ENCODE results near the gene SLC44A3. TPM values are rescaled to one million over a fixed set of nuclear protein-coding genes. Genes with fewer than 3 reads are reported as not detected.

The SLC44A3 gene
- polyA plus RNA-seq, 1 donor from 2014 or later: not detected

DNA sequence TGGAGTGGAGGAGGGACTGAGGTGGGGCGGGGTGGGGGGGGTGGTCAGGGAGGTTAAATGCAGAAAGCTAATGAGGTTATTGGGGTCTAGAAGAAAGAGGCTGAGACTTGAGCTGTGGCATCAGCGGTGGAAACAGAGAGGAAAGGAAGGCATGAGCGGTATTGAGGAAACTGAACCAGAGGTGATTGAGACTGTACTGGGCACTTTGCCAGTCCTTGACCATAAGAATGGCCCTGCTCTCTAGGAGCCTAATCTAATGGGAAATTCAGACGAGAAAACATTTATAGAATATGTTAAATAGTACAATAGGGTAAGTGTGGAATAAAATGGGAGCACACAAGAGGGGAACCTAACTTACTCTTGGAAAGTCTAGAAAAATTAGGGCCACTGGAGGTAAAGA lies 23.7 kb downstream of the SLC44A3 start:
- no peak overlapping the region for H3K9ac ChIP-seq (ENCODE audit: low read length)
- no peaks in the 10 kb centered on the region for H3K79me2 ChIP-seq (replicated peaks; ENCODE audit: insufficient read depth, low read length)
- H3F3A ChIP-seq (ENCODE audit: insufficient read depth, low read length, poor library complexity, severe bottlenecking): no peaks in the 10 kb centered on the region
- no peak overlapping the region for H3K4me2 ChIP-seq (ENCODE audit: low read length)
- H3K4me3 ChIP-seq (ENCODE audit: low read length): no peak overlapping the region
- no peak overlapping the region for H2AFZ ChIP-seq (ENCODE audit: low read depth, low read length)
- no peak overlapping the region for H3K27ac ChIP-seq (ENCODE audit: low read length)
- H4K20me1 ChIP-seq (ENCODE audit: insufficient read depth): no peaks in the 10 kb centered on the region
- TF ChIP-seq, protein P1, sequence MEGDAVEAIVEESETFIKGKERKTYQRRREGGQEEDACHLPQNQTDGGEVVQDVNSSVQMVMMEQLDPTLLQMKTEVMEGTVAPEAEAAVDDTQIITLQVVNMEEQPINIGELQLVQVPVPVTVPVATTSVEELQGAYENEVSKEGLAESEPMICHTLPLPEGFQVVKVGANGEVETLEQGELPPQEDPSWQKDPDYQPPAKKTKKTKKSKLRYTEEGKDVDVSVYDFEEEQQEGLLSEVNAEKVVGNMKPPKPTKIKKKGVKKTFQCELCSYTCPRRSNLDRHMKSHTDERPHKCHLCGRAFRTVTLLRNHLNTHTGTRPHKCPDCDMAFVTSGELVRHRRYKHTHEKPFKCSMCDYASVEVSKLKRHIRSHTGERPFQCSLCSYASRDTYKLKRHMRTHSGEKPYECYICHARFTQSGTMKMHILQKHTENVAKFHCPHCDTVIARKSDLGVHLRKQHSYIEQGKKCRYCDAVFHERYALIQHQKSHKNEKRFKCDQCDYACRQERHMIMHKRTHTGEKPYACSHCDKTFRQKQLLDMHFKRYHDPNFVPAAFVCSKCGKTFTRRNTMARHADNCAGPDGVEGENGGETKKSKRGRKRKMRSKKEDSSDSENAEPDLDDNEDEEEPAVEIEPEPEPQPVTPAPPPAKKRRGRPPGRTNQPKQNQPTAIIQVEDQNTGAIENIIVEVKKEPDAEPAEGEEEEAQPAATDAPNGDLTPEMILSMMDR (IDR thresholded peaks at IDR 0.05; ENCODE audit: poor library complexity, severe bottlenecking): no peak
- TF ChIP-seq RAD21 (conservative IDR thresholded peaks at IDR 0.05) (no peak), MXI1 (conservative IDR thresholded peaks at IDR 0.05; ENCODE audit: poor library complexity, severe bottlenecking) (no peak), POLR2AphosphoS5 (IDR thresholded peaks at IDR 0.05) (no peak), TAF1 (IDR thresholded peaks at IDR 0.05; ENCODE audit: low read depth) (no peak)
- no peaks in the 10 kb centered on the region for H3K27me3 ChIP-seq (ENCODE audit: insufficient read depth, low read depth, low read length)
- H3K9me3 ChIP-seq (ENCODE audit: low read length): no peaks in the 10 kb centered on the region
- H3K9me2 ChIP-seq (ENCODE audit: insufficient read depth, low read length): no peaks in the 10 kb centered on the region
- no peaks in the 10 kb centered on the region for H3K36me3 ChIP-seq (ENCODE audit: insufficient read depth, low read length)

DNA sequence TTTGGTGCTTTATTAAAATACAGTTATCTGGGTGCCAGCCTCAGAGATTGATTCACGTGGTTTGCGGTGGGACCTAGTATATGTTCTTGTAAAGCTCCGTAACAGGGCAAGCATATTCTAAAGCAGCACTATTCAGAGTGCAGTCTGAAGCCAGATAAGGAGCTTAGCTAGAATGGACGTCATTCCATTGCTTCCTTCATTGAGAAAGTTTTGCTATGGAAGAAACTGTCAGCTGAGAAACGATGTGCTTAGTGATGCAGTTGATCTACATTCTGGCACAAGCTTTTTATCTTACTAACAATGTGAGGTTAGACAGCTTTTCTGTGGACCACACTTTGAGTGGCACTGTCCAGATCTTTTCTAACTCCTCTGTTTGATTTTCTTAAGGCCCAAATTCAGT lies 26.2 kb downstream of the SLC44A3 start:
- Histone ChIP-seq H3K79me2 (replicated peaks; ENCODE audit: insufficient read depth, low read length) (no peaks in the 10 kb centered on the region), H3F3A (ENCODE audit: insufficient read depth, low read length, poor library complexity, severe bottlenecking) (no peaks in the 10 kb centered on the region), H4K20me1 (ENCODE audit: insufficient read depth) (no peaks in the 10 kb centered on the region), H3K9me3 (ENCODE audit: low read length) (no peaks in the 10 kb centered on the region), H2AFZ (ENCODE audit: low read depth, low read length) (no peak overlapping the region), H3K9ac (ENCODE audit: low read length) (no peak overlapping the region), H3K27ac (ENCODE audit: low read length) (no peak overlapping the region), H3K4me3 (ENCODE audit: low read length) (no peak overlapping the region), H3K9me2 (ENCODE audit: insufficient read depth, low read length) (no peaks in the 10 kb centered on the region), H3K4me2 (ENCODE audit: low read length) (no peak overlapping the region), H3K27me3 (ENCODE audit: insufficient read depth, low read depth, low read length) (no peaks in the 10 kb centered on the region), H3K36me3 (ENCODE audit: insufficient read depth, low read length) (no peaks in the 10 kb centered on the region)
- TF ChIP-seq POLR2AphosphoS5 (IDR thresholded peaks at IDR 0.05): no peak
- no peak for TF ChIP-seq EZH2 (IDR thresholded peaks at IDR 0.05; ENCODE audit: borderline replicate concordance, insufficient read depth, low read length, poor library complexity, severe bottlenecking)
- no peak for TF ChIP-seq MXI1 (conservative IDR thresholded peaks at IDR 0.05; ENCODE audit: poor library complexity, severe bottlenecking)
- no peak for TF ChIP-seq EP300 (conservative IDR thresholded peaks at IDR 0.05; ENCODE audit: poor library complexity, severe bottlenecking)
- no peak for TF ChIP-seq SMC3 (conservative IDR thresholded peaks at IDR 0.05; ENCODE audit: poor library complexity)
- TF ChIP-seq, protein P2, sequence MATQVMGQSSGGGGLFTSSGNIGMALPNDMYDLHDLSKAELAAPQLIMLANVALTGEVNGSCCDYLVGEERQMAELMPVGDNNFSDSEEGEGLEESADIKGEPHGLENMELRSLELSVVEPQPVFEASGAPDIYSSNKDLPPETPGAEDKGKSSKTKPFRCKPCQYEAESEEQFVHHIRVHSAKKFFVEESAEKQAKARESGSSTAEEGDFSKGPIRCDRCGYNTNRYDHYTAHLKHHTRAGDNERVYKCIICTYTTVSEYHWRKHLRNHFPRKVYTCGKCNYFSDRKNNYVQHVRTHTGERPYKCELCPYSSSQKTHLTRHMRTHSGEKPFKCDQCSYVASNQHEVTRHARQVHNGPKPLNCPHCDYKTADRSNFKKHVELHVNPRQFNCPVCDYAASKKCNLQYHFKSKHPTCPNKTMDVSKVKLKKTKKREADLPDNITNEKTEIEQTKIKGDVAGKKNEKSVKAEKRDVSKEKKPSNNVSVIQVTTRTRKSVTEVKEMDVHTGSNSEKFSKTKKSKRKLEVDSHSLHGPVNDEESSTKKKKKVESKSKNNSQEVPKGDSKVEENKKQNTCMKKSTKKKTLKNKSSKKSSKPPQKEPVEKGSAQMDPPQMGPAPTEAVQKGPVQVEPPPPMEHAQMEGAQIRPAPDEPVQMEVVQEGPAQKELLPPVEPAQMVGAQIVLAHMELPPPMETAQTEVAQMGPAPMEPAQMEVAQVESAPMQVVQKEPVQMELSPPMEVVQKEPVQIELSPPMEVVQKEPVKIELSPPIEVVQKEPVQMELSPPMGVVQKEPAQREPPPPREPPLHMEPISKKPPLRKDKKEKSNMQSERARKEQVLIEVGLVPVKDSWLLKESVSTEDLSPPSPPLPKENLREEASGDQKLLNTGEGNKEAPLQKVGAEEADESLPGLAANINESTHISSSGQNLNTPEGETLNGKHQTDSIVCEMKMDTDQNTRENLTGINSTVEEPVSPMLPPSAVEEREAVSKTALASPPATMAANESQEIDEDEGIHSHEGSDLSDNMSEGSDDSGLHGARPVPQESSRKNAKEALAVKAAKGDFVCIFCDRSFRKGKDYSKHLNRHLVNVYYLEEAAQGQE (IDR thresholded peaks at IDR 0.05; ENCODE audit: borderline replicate concordance): no peak
- TF ChIP-seq TAF1 (IDR thresholded peaks at IDR 0.05; ENCODE audit: low read depth): no peak
- TF ChIP-seq RAD21 (conservative IDR thresholded peaks at IDR 0.05): no peak
- TF ChIP-seq, protein P1 (IDR thresholded peaks at IDR 0.05; ENCODE audit: poor library complexity, severe bottlenecking): no peak
